ENCODE results near the gene HUNK.
"Not testable (repeated sequence)": the region's sequence is repeated elsewhere in the genome, so short reads cannot be mapped to it uniquely, and the experiment has no call there.

Gene HUNK

GRCh38 chr21:31872452-31873274 lies at the start of gene HUNK:
HUNK (plus strand) TSS chr21:31873020; CDS start chr21:31873675, 655 bp downstream.
- peak; percentile 42 to 50 for DNase-seq

- no peak for DNase-seq
These were observed 42.9 kb upstream of the HUNK start for GRCh38 chr21:31829736-31830472.

- DNase-seq: no peak
These were observed 42.1 kb upstream of the HUNK start for GRCh38 chr21:31830701-31831100.

GRCh38 chr21:31837041-31837440 lies 35.8 kb upstream of the HUNK start:
- no peak for DNase-seq

- no peak for DNase-seq
These were observed 35.0 kb upstream of the HUNK start for GRCh38 chr21:31837618-31838390.

- DNase-seq: no peak
These were observed 34.0 kb upstream of the HUNK start for GRCh38 chr21:31838586-31839355.

GRCh38 chr21:31844206-31844605 lies 28.6 kb upstream of the HUNK start:
- DNase-seq: no peak

GRCh38 chr21:31845151-31845729 lies 27.6 kb upstream of the HUNK start:
- no peak for DNase-seq

- no peak for DNase-seq
These were observed 26.1 kb upstream of the HUNK start for GRCh38 chr21:31846690-31847089.

GRCh38 chr21:31847761-31848160 lies 25.1 kb upstream of the HUNK start:
- no peak for DNase-seq

- DNase-seq: no peak
These were observed 24.4 kb upstream of the HUNK start for GRCh38 chr21:31848326-31848985.

GRCh38 chr21:31850886-31851285 lies 21.9 kb upstream of the HUNK start:
- DNase-seq: no peak

- no peak for DNase-seq
These were observed 17.6 kb upstream of the HUNK start for GRCh38 chr21:31855180-31855579.

GRCh38 chr21:31857096-31857495 lies 15.7 kb upstream of the HUNK start:
- no peak for DNase-seq

GRCh38 chr21:31857631-31858030 lies 15.2 kb upstream of the HUNK start:
- not testable (repeated sequence) for DNase-seq

- no peak for DNase-seq
These were observed 12.0 kb upstream of the HUNK start for GRCh38 chr21:31860851-31861250.

- DNase-seq: no peak
These were observed 10.7 kb upstream of the HUNK start for GRCh38 chr21:31862078-31862477.

GRCh38 chr21:31865429-31865970 lies 7.3 kb upstream of the HUNK start:
- no peak for DNase-seq

- peak; percentile 69 for DNase-seq
These were observed 6.7 kb upstream of the HUNK start for GRCh38 chr21:31866077-31866511.

- DNase-seq: no peak
These were observed 3.1 kb upstream of the HUNK start for GRCh38 chr21:31869750-31870149.

GRCh38 chr21:31870472-31871193 lies 2.2 kb upstream of the HUNK start:
- DNase-seq: no peak

Measured in NCI-H1930 (cell line).